IMR-90 (cell line): ENCODE measurements around the gene PLBD1. TPM values are rescaled to one million over a fixed set of nuclear protein-coding genes. Genes with fewer than 3 reads are reported as not detected.

ENCODE experiments used
- ATAC-seq: fragments of 200-7000 bp; cut with Tn5 transposase; 2 replicates; pipeline ENCODE4 v1.9.1; 2020; ENCODE audit warnings: low read depth, mild to moderate bottlenecking, moderate library complexity
- BruUV-seq: library from RNA; stranded (reverse); fragments of 400-500 nt; replicated peaks from 2 replicates; lab custom pipeline; 2021; lab: Mats Ljungman, UMichigan
- CTCF ChIA-PET: fragments of 300-600 bp; formaldehyde crosslinking; extraction: SDS; loops from one replicate; lab custom pipeline; 2021; ENCODE audit warnings: antibody characterized with exemption; lab: Yijun Ruan, JAX
- POLR2A ChIA-PET: fragments of 300-600 bp; sonication (Branson Sonifier 250); formaldehyde crosslinking; loops from one replicate; lab custom pipeline; 2022; ENCODE audit warnings: antibody characterized with exemption; ENCODE audit not compliant: unreplicated experiment; lab: Charles Lee
- DNase-seq: peaks from one replicate; pipeline ENCODE4 v3.0.0; 2013
- H2AFZ ChIP-seq: replicated peaks from 2 replicates; pipeline ENCODE3; 2013; ENCODE audit warnings: low read length, mild to moderate bottlenecking; ENCODE audit not compliant: poor library complexity
- H2AK5ac ChIP-seq: 2 replicates; pipeline ENCODE4 v1.6.1; 2013; ENCODE audit warnings: low read depth, low read length, inconsistent platforms
- H2AK9ac ChIP-seq: replicated peaks from 2 replicates; pipeline ENCODE3; 2013; ENCODE audit warnings: mild to moderate bottlenecking, low read depth, low read length, moderate library complexity; ENCODE audit not compliant: poor library complexity
- H2BK120ac ChIP-seq: 2 replicates; pipeline ENCODE4 v1.6.1; 2013; ENCODE audit warnings: low read depth, low read length, inconsistent platforms
- H2BK15ac ChIP-seq: 3 replicates; pipeline ENCODE4 v1.6.1; 2013; ENCODE audit warnings: low read depth, low read length, inconsistent platforms
- H2BK20ac ChIP-seq: 2 replicates; pipeline ENCODE4 v1.6.1; 2013; ENCODE audit warnings: low read depth, mild to moderate bottlenecking, inconsistent platforms, low read length, moderate library complexity
- H2BK5ac ChIP-seq: 2 replicates; pipeline ENCODE4 v1.6.1; 2013; ENCODE audit warnings: mild to moderate bottlenecking, low read depth, low read length, inconsistent platforms; ENCODE audit not compliant: poor library complexity, severe bottlenecking
- H3K14ac ChIP-seq: replicated peaks from 2 replicates; pipeline ENCODE4 v1.6.1; 2013; ENCODE audit warnings: low read depth, low read length, inconsistent platforms
- H3K18ac ChIP-seq: 2 replicates; pipeline ENCODE4 v1.6.1; 2013; ENCODE audit warnings: low read depth, low read length, control low read depth
- H3K23ac ChIP-seq: 2 replicates; pipeline ENCODE4 v1.6.1; 2013; ENCODE audit warnings: low read depth, low read length, inconsistent platforms
- H3K27ac ChIP-seq: 2 replicates; pipeline ENCODE4 v1.5.1; 2013; ENCODE audit warnings: mild to moderate bottlenecking, control low read depth, low read length; ENCODE audit not compliant: insufficient read depth
- H3K27me3 ChIP-seq: 2 replicates; pipeline ENCODE4 v1.6.1; 2013; ENCODE audit warnings: low read length; ENCODE audit not compliant: control insufficient read depth, insufficient read depth
- H3K36me3 ChIP-seq: 2 replicates; pipeline ENCODE4 v1.6.1; 2013; ENCODE audit warnings: low read length, mixed read lengths; ENCODE audit not compliant: control insufficient read depth, insufficient read depth
- H3K4ac ChIP-seq: 2 replicates; pipeline ENCODE4 v1.6.1; 2013; ENCODE audit warnings: low read depth, low read length, inconsistent platforms
- H3K4me1 ChIP-seq: 2 replicates; pipeline ENCODE4 v1.6.1; 2013; ENCODE audit warnings: low read length, mixed read lengths; ENCODE audit not compliant: control insufficient read depth, insufficient read depth
- H3K4me2 ChIP-seq: 2 replicates; pipeline ENCODE4 v1.6.1; 2013; ENCODE audit warnings: low read depth, mild to moderate bottlenecking, control low read depth, low read length, moderate library complexity
- H3K4me3 ChIP-seq: 2 replicates; pipeline ENCODE4 v1.5.1; 2013; ENCODE audit warnings: low read depth, mild to moderate bottlenecking, control low read depth, low read length, moderate library complexity; ENCODE audit not compliant: insufficient read depth
- H3K56ac ChIP-seq: 2 replicates; pipeline ENCODE4 v1.6.1; 2013; ENCODE audit warnings: low read length, inconsistent platforms; ENCODE audit not compliant: insufficient read depth; ENCODE audit errors: extremely low read depth
- H3K79me1 ChIP-seq, 2 experiments: 2 replicates each; pipeline ENCODE4 v1.6.1; 2013; ENCODE audit warnings: low read length in 2 of 2, inconsistent platforms in 1 of 2, low read depth in 1 of 2
- H3K9ac ChIP-seq: 2 replicates; pipeline ENCODE4 v1.6.1; 2013; ENCODE audit warnings: low read depth, low read length, control low read depth
- H3K9me1 ChIP-seq: 2 replicates; pipeline ENCODE4 v1.6.1; 2013; ENCODE audit warnings: low read length, inconsistent platforms; ENCODE audit not compliant: insufficient read depth
- H3K9me3 ChIP-seq: 2 replicates; pipeline ENCODE4 v1.6.1; 2013; ENCODE audit warnings: low read length; ENCODE audit not compliant: control insufficient read depth, insufficient read depth
- H4K20me1 ChIP-seq: 2 replicates; pipeline ENCODE4 v1.6.1; 2013; ENCODE audit warnings: low read length, inconsistent platforms; ENCODE audit not compliant: insufficient read depth
- H4K5ac ChIP-seq: 2 replicates; pipeline ENCODE4 v1.6.1; 2013; ENCODE audit warnings: mild to moderate bottlenecking, low read depth, low read length, control low read depth
- H4K8ac ChIP-seq, 2 experiments: 2 replicates each; pipeline ENCODE4 v1.6.1; 2013; ENCODE audit warnings: low read depth in 2 of 2, low read length in 2 of 2, control low read depth in 1 of 2, inconsistent platforms in 1 of 2
- H4K91ac ChIP-seq: 2 replicates; pipeline ENCODE4 v1.6.1; 2013; ENCODE audit warnings: low read depth, low read length, inconsistent platforms; ENCODE audit not compliant: insufficient read depth
- BHLHE40 ChIP-seq: fragments of 150-350 bp; IDR thresholded peaks from 2 replicates; pipeline ENCODE4 v1.6.1; 2016; ENCODE audit warnings: mild to moderate bottlenecking, low read depth, low read length
- CEBPB ChIP-seq: IDR thresholded peaks from 2 replicates; pipeline ENCODE4 v1.6.1; 2012; ENCODE audit warnings: low read depth, low read length, improper control_type of control experiment
- CHD1 ChIP-seq: IDR thresholded peaks from 2 replicates; pipeline ENCODE4 v1.6.1; 2012; ENCODE audit warnings: low read depth, low read length, improper control_type of control experiment
- FOS ChIP-seq: fragments of 150-350 bp; IDR thresholded peaks from 2 replicates; pipeline ENCODE4 v1.6.1; 2016; ENCODE audit warnings: low read depth, low read length
- MAFK ChIP-seq: IDR thresholded peaks from 2 replicates; pipeline ENCODE4 v1.6.1; 2012; ENCODE audit warnings: low read depth, low read length, improper control_type of control experiment
- MAZ ChIP-seq: IDR thresholded peaks from 2 replicates; pipeline ENCODE4 v1.6.1; 2012; ENCODE audit warnings: low read depth, mild to moderate bottlenecking, low read length, improper control_type of control experiment, moderate library complexity, borderline replicate concordance
- MXI1 ChIP-seq: IDR thresholded peaks from 2 replicates; pipeline ENCODE4 v1.6.1; 2012; ENCODE audit warnings: low read depth, mild to moderate bottlenecking, low read length, moderate library complexity, borderline replicate concordance
- NFE2L2 ChIP-seq: fragments of 150-350 bp; IDR thresholded peaks from 2 replicates; pipeline ENCODE4 v1.6.1; 2016; ENCODE audit warnings: low read depth, mild to moderate bottlenecking, low read length
- POLR2A ChIP-seq: IDR thresholded peaks from 2 replicates; pipeline ENCODE4 v1.6.1; 2012; ENCODE audit warnings: mild to moderate bottlenecking, low read depth, low read length
- RAD21 ChIP-seq: IDR thresholded peaks from 2 replicates; pipeline ENCODE4 v1.6.1; 2012; ENCODE audit warnings: low read length, improper control_type of control experiment
- RCOR1 ChIP-seq: IDR thresholded peaks from 2 replicates; pipeline ENCODE4 v1.6.1; 2012; ENCODE audit warnings: mild to moderate bottlenecking, low read length, improper control_type of control experiment; ENCODE audit not compliant: insufficient replicate concordance
- RFX5 ChIP-seq: IDR thresholded peaks from 2 replicates; pipeline ENCODE4 v1.8.0; 2012; ENCODE audit warnings: low read depth, mild to moderate bottlenecking, low read length, moderate library complexity
- SMC3 ChIP-seq: fragments of 150-350 bp; IDR thresholded peaks from 2 replicates; pipeline ENCODE4 v1.6.1; 2016; ENCODE audit warnings: low read depth, mild to moderate bottlenecking, antibody characterized with exemption, low read length, moderate library complexity
- WGBS, 2 experiments: methylation state at CpG; one replicate each; pipeline versions ENCODE4 v1.1.5 to v1.1.7; 2013; ENCODE audit warnings: missing lambda C conversion rate in 2 of 2; ENCODE audit not compliant: insufficient read length in 1 of 2; ENCODE audit errors: extremely low coverage in 2 of 2; 5-methylcytosine and 5-hydroxymethylcytosine counted together
- dilution Hi-C: fragments of 300-500 bp; cut with HindIII; formaldehyde crosslinking; loops from one replicate; pipeline ENCODE4 v1.14.3; 2018; ENCODE audit warnings: low sequenced_read_pairs; ENCODE audit not compliant: unreplicated experiment
- in situ Hi-C: fragments of 300-500 bp; cut with MboI; formaldehyde crosslinking; loops from 3 replicates; pipeline ENCODE4 v1.14.3; 2019; ENCODE audit warnings: low sequenced_read_pairs, inconsistent platforms, mixed read lengths
- intact Hi-C: fragments of 100-400 bp; cut with micrococcal nuclease; formaldehyde crosslinking; loops from 2 replicates; pipeline ENCODE4 v1.10.0; 2022
- polyA plus RNA-seq, 3 experiments: library from polyadenylated mRNA; depleted of rRNA; stranded (reverse); fragments of >200 nt; gene quantifications; 2 replicates each; pipeline ENCODE4 v1.2.3, GENCODE V29; 2012; ENCODE audit warnings: low replicate concordance in 1 of 3
- total RNA-seq: library from RNA; depleted of rRNA; stranded (reverse); fragments of >200 nt; gene quantifications from 2 replicates; pipeline ENCODE4 v1.2.3, GENCODE V29; 2012
- TF ChIP-seq, protein P1 (sequence below): fragments of 150-350 bp; IDR thresholded peaks from 2 replicates; pipeline ENCODE4 v1.6.1; 2016; ENCODE audit warnings: low read depth, mild to moderate bottlenecking, low read length, moderate library complexity, borderline replicate concordance
- TF ChIP-seq, protein P2 (sequence below): fragments of 150-350 bp; IDR thresholded peaks from 2 replicates; pipeline ENCODE4 v1.6.1; 2017; ENCODE audit warnings: mild to moderate bottlenecking, antibody characterized with exemption, low read length, low read depth
- TF ChIP-seq, protein P3 (sequence below): conservative IDR thresholded peaks from 2 replicates; pipeline ENCODE4 v1.5.1; 2012; ENCODE audit warnings: mild to moderate bottlenecking, low read depth, low read length, improper control_type of control experiment

Gene PLBD1
- total and polyA plus RNA-seq, 2 of the 4 experiments (the other 2 are of a cell fraction), result under 0.01 TPM; not detected in 1

DNA sequence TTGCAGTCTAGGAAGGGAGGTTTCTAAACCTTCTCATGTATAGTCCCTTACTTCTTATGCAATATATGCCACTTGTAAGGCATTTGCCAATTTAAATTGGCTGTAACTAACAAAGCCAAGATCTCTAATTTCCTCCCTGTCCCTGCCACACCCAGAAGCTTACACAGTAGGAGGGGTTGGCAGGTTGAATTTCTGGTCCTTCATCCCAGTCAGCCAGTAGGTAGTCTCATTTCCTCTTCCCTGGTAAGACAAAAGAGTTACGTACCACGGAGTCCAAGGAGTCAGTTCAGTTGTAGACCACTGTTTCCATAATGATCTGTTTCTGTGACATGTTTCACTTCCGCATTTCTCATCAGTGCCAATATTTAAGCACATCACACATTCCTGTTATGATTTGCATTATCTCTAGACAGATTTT, 47.0 kb upstream of the PLBD1 start:
- no peaks in the 10 kb centered on the region for H3K36me3 ChIP-seq
- no peak overlapping the region for H2BK120ac ChIP-seq
- no peak overlapping the region for H3K56ac ChIP-seq
- H4K91ac ChIP-seq, result no peak overlapping the region
- no peak overlapping the region for H2BK5ac ChIP-seq
- no peak overlapping the region for H3K4me2 ChIP-seq
- H3K9me1 ChIP-seq, result no peaks in the 10 kb centered on the region
- H4K8ac ChIP-seq, result no peak overlapping the region
- BruUV-seq, result no TSS peak
- H2AK5ac ChIP-seq, result no peak overlapping the region
- H2BK15ac ChIP-seq, result no peak overlapping the region
- H4K5ac ChIP-seq, result no peak overlapping the region
- POLR2A ChIA-PET, result no interaction called here
- no peaks in the 10 kb centered on the region for H3K79me1 ChIP-seq
- H4K20me1 ChIP-seq, result no peaks in the 10 kb centered on the region
- no peak overlapping the region for H3K23ac ChIP-seq
- no peaks in the 10 kb centered on the region for H3K9me3 ChIP-seq
- TF ChIP-seq MAZ (no peak), RCOR1 (no peak), RAD21 (no peak), NFE2L2 (no peak), SMC3 (no peak), RFX5 (no peak), MAFK (no peak), FOS (no peak), MXI1 (no peak), BHLHE40 (no peak), CHD1 (no peak), CEBPB (no peak), POLR2A (no peak)
- TF ChIP-seq, protein P1, sequence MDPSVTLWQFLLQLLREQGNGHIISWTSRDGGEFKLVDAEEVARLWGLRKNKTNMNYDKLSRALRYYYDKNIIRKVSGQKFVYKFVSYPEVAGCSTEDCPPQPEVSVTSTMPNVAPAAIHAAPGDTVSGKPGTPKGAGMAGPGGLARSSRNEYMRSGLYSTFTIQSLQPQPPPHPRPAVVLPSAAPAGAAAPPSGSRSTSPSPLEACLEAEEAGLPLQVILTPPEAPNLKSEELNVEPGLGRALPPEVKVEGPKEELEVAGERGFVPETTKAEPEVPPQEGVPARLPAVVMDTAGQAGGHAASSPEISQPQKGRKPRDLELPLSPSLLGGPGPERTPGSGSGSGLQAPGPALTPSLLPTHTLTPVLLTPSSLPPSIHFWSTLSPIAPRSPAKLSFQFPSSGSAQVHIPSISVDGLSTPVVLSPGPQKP, result no peak
- TF ChIP-seq, protein P2, sequence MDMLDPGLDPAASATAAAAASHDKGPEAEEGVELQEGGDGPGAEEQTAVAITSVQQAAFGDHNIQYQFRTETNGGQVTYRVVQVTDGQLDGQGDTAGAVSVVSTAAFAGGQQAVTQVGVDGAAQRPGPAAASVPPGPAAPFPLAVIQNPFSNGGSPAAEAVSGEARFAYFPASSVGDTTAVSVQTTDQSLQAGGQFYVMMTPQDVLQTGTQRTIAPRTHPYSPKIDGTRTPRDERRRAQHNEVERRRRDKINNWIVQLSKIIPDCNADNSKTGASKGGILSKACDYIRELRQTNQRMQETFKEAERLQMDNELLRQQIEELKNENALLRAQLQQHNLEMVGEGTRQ, result no peak
- TF ChIP-seq, protein P3, sequence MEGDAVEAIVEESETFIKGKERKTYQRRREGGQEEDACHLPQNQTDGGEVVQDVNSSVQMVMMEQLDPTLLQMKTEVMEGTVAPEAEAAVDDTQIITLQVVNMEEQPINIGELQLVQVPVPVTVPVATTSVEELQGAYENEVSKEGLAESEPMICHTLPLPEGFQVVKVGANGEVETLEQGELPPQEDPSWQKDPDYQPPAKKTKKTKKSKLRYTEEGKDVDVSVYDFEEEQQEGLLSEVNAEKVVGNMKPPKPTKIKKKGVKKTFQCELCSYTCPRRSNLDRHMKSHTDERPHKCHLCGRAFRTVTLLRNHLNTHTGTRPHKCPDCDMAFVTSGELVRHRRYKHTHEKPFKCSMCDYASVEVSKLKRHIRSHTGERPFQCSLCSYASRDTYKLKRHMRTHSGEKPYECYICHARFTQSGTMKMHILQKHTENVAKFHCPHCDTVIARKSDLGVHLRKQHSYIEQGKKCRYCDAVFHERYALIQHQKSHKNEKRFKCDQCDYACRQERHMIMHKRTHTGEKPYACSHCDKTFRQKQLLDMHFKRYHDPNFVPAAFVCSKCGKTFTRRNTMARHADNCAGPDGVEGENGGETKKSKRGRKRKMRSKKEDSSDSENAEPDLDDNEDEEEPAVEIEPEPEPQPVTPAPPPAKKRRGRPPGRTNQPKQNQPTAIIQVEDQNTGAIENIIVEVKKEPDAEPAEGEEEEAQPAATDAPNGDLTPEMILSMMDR, result no peak
- H3K4ac ChIP-seq, result no peak overlapping the region
- no peak overlapping the region for H2AK9ac ChIP-seq
- H3K18ac ChIP-seq, result no peak overlapping the region
- H3K27me3 ChIP-seq, result no peaks in the 10 kb centered on the region
- intact Hi-C loops (loop anchor here (5.0 kb wide), 1 partner anchor 247 kb away; the partner anchor contains the start of gene ATF7IP), dilution Hi-C loops (no loop called here), in situ Hi-C loops (loop anchor here (10.0 kb wide), 1 partner anchor 380 kb away; no protein-coding TSS in a partner anchor)
- no peak overlapping the region for H2BK20ac ChIP-seq
- H3K4me3 ChIP-seq, result no peak overlapping the region
- no peak overlapping the region for H3K9ac ChIP-seq
- DNase-seq (no peak), ATAC-seq (no peak)
- 33% methylated on average over 1 of the region's 3 CpGs; no CpG with 5 or more reads in 1 of the 2 experiments for WGBS, 2 experiments
- H3K27ac ChIP-seq, result no peak overlapping the region
- no peak overlapping the region for H3K14ac ChIP-seq
- no peak overlapping the region for H2AFZ ChIP-seq
- no peaks in the 10 kb centered on the region for H3K4me1 ChIP-seq
- CTCF ChIA-PET, result no interaction called here
